Measurements from ENCODE around the gene SYT2. TPM values are rescaled to one million over a fixed set of nuclear protein-coding genes. Genes with fewer than 3 reads are reported as not detected.

Gene SYT2
- total and polyA plus RNA-seq, 2 of the 13 experiments (the other 11 are each of a cell fraction or from before 2014, with no cell fraction given): not detected

DNA sequence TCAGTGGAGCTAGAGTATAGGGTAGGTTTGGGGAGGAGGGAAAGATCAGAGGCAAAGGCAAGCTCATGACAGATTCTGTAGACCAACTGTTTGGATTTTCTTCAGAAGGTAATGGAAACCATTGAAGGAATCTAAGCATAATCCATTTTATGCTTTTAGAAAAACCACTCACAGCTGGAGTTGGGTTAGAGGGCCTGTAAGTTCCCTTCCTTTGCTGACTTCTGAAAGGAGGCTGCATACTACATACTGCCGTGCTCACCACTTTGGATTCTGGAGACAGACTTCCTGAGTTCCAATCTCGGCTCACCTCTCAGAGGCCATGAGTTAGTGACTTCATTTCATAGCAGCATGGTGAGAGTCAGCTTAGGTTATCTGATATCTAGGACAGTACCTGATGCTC, 6.4 kb upstream of the SYT2 start:
- no peak overlapping the region for H2AFZ ChIP-seq (ENCODE audit: low read length)
- whole genome bisulfite sequencing (ENCODE audit: low lambda C conversion rate): no CpG with 5 or more reads among the region's 2 CpGs
- H3K4me3 ChIP-seq (replicated peaks in 1 of 3; ENCODE audit: insufficient read depth in 1 of 3, low read depth in 2 of 3, low read length in 3 of 3): no peak overlapping the region
- no peak for DNase-seq (ENCODE audit: low spot score)
- intact Hi-C loops (cut with micrococcal nuclease; ENCODE audit: unreplicated experiment) (loop anchor here (10.0 kb wide), 3 partner anchors 212 to 372 kb away; partner anchors contain the start of genes PPP1R12B and UBE2T), in situ Hi-C loops (cut with HindIII; ENCODE audit: extremely low pct_ligation_motif_present, low pct_unique_long_range_greater_than_20kb) (loop anchor here (10.0 kb wide), 1 partner anchor 522 kb away; the partner anchor contains the start of gene LGR6)
- no peak overlapping the region for H3K4me2 ChIP-seq (ENCODE audit: low read depth, low read length)
- H4K20me1 ChIP-seq (ENCODE audit: insufficient read depth, low read length): no peaks in the 10 kb centered on the region; the same call in 1 of the 2 replicates
- FAIRE-seq: no peak
- H3K79me2 ChIP-seq (ENCODE audit: insufficient read depth, low read length): no peaks in the 10 kb centered on the region
- H3K9ac ChIP-seq (ENCODE audit: insufficient read depth, low read depth, low read length): no peak overlapping the region
- peaks cover 4 to 43% of the 10 kb centered on the region in 2 experiments; a peak in 4 of 5 replicates for H3K27me3 ChIP-seq (ENCODE audit: control insufficient read depth in 1 of 2, insufficient read depth in 2 of 2, low read length in 2 of 2)
- H3K27ac ChIP-seq (ENCODE audit: extremely low read length, insufficient read depth, low read length): no peak overlapping the region
- ChIA-PET POLR2A (no interaction called here), CTCF (ENCODE audit: low intra/inter-chr PET ratio, low total read pairs) (no interaction called here)
- peaks cover 6% of the 10 kb centered on the region; the same call in 1 of the 2 replicates for H3K4me1 ChIP-seq (ENCODE audit: insufficient read depth, low read length)
- no peaks in the 10 kb centered on the region for H3K9me3 ChIP-seq (ENCODE audit: low read length)
- BruUV-seq (replicated peaks): no TSS peak
- no peak for ATAC-seq
- no peaks in the 10 kb centered on the region for H3K36me3 ChIP-seq (replicated peaks in 1 of 2; ENCODE audit: control insufficient read depth in 1 of 2, insufficient read depth in 2 of 2, low read length in 2 of 2)
- TF ChIP-seq, protein P1, sequence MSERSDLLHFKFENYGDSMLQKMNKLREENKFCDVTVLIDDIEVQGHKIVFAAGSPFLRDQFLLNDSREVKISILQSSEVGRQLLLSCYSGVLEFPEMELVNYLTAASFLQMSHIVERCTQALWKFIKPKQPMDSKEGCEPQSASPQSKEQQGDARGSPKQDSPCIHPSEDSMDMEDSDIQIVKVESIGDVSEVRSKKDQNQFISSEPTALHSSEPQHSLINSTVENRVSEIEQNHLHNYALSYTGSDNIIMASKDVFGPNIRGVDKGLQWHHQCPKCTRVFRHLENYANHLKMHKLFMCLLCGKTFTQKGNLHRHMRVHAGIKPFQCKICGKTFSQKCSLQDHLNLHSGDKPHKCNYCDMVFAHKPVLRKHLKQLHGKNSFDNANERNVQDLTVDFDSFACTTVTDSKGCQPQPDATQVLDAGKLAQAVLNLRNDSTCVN (CRISPR knock-in tag; IDR thresholded peaks at IDR 0.05; ENCODE audit: borderline replicate concordance): no peak
- no peak for TF ChIP-seq GABPB1 (CRISPR knock-in tag; IDR thresholded peaks at IDR 0.05)
- TF ChIP-seq, protein P2, sequence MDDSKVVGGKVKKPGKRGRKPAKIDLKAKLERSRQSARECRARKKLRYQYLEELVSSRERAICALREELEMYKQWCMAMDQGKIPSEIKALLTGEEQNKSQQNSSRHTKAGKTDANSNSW (CRISPR knock-in tag; IDR thresholded peaks at IDR 0.05; ENCODE audit: borderline replicate concordance): no peak
- TF ChIP-seq, protein P3, sequence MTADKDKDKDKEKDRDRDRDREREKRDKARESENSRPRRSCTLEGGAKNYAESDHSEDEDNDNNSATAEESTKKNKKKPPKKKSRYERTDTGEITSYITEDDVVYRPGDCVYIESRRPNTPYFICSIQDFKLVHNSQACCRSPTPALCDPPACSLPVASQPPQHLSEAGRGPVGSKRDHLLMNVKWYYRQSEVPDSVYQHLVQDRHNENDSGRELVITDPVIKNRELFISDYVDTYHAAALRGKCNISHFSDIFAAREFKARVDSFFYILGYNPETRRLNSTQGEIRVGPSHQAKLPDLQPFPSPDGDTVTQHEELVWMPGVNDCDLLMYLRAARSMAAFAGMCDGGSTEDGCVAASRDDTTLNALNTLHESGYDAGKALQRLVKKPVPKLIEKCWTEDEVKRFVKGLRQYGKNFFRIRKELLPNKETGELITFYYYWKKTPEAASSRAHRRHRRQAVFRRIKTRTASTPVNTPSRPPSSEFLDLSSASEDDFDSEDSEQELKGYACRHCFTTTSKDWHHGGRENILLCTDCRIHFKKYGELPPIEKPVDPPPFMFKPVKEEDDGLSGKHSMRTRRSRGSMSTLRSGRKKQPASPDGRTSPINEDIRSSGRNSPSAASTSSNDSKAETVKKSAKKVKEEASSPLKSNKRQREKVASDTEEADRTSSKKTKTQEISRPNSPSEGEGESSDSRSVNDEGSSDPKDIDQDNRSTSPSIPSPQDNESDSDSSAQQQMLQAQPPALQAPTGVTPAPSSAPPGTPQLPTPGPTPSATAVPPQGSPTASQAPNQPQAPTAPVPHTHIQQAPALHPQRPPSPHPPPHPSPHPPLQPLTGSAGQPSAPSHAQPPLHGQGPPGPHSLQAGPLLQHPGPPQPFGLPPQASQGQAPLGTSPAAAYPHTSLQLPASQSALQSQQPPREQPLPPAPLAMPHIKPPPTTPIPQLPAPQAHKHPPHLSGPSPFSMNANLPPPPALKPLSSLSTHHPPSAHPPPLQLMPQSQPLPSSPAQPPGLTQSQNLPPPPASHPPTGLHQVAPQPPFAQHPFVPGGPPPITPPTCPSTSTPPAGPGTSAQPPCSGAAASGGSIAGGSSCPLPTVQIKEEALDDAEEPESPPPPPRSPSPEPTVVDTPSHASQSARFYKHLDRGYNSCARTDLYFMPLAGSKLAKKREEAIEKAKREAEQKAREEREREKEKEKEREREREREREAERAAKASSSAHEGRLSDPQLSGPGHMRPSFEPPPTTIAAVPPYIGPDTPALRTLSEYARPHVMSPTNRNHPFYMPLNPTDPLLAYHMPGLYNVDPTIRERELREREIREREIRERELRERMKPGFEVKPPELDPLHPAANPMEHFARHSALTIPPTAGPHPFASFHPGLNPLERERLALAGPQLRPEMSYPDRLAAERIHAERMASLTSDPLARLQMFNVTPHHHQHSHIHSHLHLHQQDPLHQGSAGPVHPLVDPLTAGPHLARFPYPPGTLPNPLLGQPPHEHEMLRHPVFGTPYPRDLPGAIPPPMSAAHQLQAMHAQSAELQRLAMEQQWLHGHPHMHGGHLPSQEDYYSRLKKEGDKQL (CRISPR knock-in tag; IDR thresholded peaks at IDR 0.05; ENCODE audit: low read depth): no peak
- no peak for TF ChIP-seq ZNF660 (CRISPR knock-in tag; IDR thresholded peaks at IDR 0.05; ENCODE audit: borderline replicate concordance, low read depth)
- TF ChIP-seq, protein P4, sequence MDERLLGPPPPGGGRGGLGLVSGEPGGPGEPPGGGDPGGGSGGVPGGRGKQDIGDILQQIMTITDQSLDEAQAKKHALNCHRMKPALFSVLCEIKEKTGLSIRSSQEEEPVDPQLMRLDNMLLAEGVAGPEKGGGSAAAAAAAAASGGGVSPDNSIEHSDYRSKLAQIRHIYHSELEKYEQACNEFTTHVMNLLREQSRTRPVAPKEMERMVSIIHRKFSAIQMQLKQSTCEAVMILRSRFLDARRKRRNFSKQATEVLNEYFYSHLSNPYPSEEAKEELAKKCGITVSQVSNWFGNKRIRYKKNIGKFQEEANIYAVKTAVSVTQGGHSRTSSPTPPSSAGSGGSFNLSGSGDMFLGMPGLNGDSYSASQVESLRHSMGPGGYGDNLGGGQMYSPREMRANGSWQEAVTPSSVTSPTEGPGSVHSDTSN (CRISPR knock-in tag; IDR thresholded peaks at IDR 0.05): no peak
- TF ChIP-seq, protein P5, sequence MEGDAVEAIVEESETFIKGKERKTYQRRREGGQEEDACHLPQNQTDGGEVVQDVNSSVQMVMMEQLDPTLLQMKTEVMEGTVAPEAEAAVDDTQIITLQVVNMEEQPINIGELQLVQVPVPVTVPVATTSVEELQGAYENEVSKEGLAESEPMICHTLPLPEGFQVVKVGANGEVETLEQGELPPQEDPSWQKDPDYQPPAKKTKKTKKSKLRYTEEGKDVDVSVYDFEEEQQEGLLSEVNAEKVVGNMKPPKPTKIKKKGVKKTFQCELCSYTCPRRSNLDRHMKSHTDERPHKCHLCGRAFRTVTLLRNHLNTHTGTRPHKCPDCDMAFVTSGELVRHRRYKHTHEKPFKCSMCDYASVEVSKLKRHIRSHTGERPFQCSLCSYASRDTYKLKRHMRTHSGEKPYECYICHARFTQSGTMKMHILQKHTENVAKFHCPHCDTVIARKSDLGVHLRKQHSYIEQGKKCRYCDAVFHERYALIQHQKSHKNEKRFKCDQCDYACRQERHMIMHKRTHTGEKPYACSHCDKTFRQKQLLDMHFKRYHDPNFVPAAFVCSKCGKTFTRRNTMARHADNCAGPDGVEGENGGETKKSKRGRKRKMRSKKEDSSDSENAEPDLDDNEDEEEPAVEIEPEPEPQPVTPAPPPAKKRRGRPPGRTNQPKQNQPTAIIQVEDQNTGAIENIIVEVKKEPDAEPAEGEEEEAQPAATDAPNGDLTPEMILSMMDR (CRISPR knock-in tag; IDR thresholded peaks at IDR 0.05): no peak
- TF ChIP-seq, protein P6, sequence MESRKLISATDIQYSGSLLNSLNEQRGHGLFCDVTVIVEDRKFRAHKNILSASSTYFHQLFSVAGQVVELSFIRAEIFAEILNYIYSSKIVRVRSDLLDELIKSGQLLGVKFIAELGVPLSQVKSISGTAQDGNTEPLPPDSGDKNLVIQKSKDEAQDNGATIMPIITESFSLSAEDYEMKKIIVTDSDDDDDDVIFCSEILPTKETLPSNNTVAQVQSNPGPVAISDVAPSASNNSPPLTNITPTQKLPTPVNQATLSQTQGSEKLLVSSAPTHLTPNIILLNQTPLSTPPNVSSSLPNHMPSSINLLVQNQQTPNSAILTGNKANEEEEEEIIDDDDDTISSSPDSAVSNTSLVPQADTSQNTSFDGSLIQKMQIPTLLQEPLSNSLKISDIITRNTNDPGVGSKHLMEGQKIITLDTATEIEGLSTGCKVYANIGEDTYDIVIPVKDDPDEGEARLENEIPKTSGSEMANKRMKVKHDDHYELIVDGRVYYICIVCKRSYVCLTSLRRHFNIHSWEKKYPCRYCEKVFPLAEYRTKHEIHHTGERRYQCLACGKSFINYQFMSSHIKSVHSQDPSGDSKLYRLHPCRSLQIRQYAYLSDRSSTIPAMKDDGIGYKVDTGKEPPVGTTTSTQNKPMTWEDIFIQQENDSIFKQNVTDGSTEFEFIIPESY (CRISPR knock-in tag; IDR thresholded peaks at IDR 0.05): no peak
- TF ChIP-seq SYNCRIP (IDR thresholded peaks at IDR 0.05; ENCODE audit: insufficient read depth, low read depth, low read length): no peak
- no peak for TF ChIP-seq TSC22D2 (CRISPR knock-in tag; IDR thresholded peaks at IDR 0.05; ENCODE audit: borderline replicate concordance)
- TF ChIP-seq JARID2 (CRISPR knock-in tag; IDR thresholded peaks at IDR 0.05; ENCODE audit: insufficient replicate concordance): no peak
